CD4-positive, alpha-beta memory T cell (primary cell): ENCODE results near the gene SAMD4A. TPM values are rescaled to one million over a fixed set of nuclear protein-coding genes. Genes with fewer than 3 reads are reported as not detected.

Source experiments
- CTCF ChIA-PET: fragments of 350-600 bp; sonication (Branson Sonifier 250); formaldehyde crosslinking; loops from one replicate; lab custom pipeline; 2021; ENCODE audit warnings: inconsistent platforms; ENCODE audit not compliant: partially characterized antibody; lab: Charles Lee
- POLR2A ChIA-PET: fragments of 350-600 bp; sonication (Branson Sonifier 250); formaldehyde crosslinking; loops from one replicate; lab custom pipeline; 2021; ENCODE audit not compliant: partially characterized antibody; lab: Charles Lee
- DNase-seq, 5 donors: peaks; one replicate each; pipeline versions ENCODE4 v3.0.0 to v3.0.0-alpha.2; 2020 to 2022; ENCODE audit warnings: mixed read lengths in 1 of 5
- H3K27ac ChIP-seq: one replicate; pipeline ENCODE4 v1.7.0; 2013; ENCODE audit warnings: low read depth, low read length
- H3K27me3 ChIP-seq: 2 replicates; pipeline ENCODE4 v1.7.0; 2013; ENCODE audit warnings: mild to moderate bottlenecking, low read length, moderate library complexity; ENCODE audit not compliant: insufficient read depth
- H3K36me3 ChIP-seq: 2 replicates; pipeline ENCODE4 v1.7.0; 2013; ENCODE audit warnings: mild to moderate bottlenecking, low read length, moderate library complexity; ENCODE audit not compliant: insufficient read depth
- H3K4me1 ChIP-seq: 2 replicates; pipeline ENCODE4 v1.7.0; 2013; ENCODE audit warnings: mild to moderate bottlenecking, low read length, moderate library complexity; ENCODE audit not compliant: insufficient read depth
- H3K4me3 ChIP-seq, 2 donors: one replicate each; pipeline ENCODE4 v1.7.0; 2013; ENCODE audit warnings: low read length in 2 of 2, mild to moderate bottlenecking in 1 of 2
- H3K9me3 ChIP-seq, 2 donors: one replicate each; pipeline ENCODE4 v1.7.0; 2013; ENCODE audit warnings: low read length in 2 of 2, control low read depth in 1 of 2; ENCODE audit not compliant: control insufficient read depth in 1 of 2
- H3K27ac Mint-ChIP-seq, 7 donors: one replicate each; pipeline ENCODE4 v1.8.0; 2020 to 2021; ENCODE audit warnings: mixed read lengths in 7 of 7, mild to moderate bottlenecking in 6 of 7, inconsistent platforms in 3 of 7, moderate library complexity in 3 of 7
- H3K27me3 Mint-ChIP-seq, 2 donors: one replicate each; pipeline ENCODE4 v1.8.0; 2020 to 2021; ENCODE audit warnings: mixed read lengths in 2 of 2
- H3K36me3 Mint-ChIP-seq, 2 donors: one replicate each; pipeline ENCODE4 v1.8.0; 2020 to 2021; ENCODE audit warnings: mixed read lengths in 2 of 2, inconsistent platforms in 1 of 2, mild to moderate bottlenecking in 1 of 2
- H3K4me1 Mint-ChIP-seq, 4 donors: one replicate each; pipeline ENCODE4 v1.8.0; 2020 to 2021; ENCODE audit warnings: mixed read lengths in 4 of 4, mild to moderate bottlenecking in 1 of 4
- H3K4me3 Mint-ChIP-seq, 8 donors: one replicate each; pipeline ENCODE4 v1.8.0; 2020 to 2021; ENCODE audit warnings: mixed read lengths in 8 of 8, mild to moderate bottlenecking in 7 of 8, moderate library complexity in 6 of 8, inconsistent platforms in 3 of 8
- H3K9me3 Mint-ChIP-seq, 8 donors: one replicate each; pipeline ENCODE4 v1.8.0; 2020 to 2021; ENCODE audit warnings: mixed read lengths in 8 of 8, mild to moderate bottlenecking in 5 of 8, inconsistent platforms in 3 of 8, moderate library complexity in 1 of 8
- intact Hi-C: fragments of 100-400 bp; cut with micrococcal nuclease; formaldehyde crosslinking; loops from one replicate; pipeline ENCODE4 v1.15.1; 2023
- polyA plus RNA-seq, 2 donors: library from polyadenylated mRNA; unstranded; fragments of 300-500 nt; fragmentation: Illumina TruSeq; gene quantifications; one replicate each; pipeline ENCODE4 v1.2.3, GENCODE V29; 2021
- total RNA-seq, 2 experiments: library from RNA; stranded (reverse); gene quantifications; one replicate each; pipeline ENCODE4 v1.2.3, GENCODE V29; 2021

The SAMD4A gene
- total and polyA plus RNA-seq, 4 experiments from 2014 or later = 0.72 to 1.4 (median 0.93) TPM; not detected in 1

DNA sequence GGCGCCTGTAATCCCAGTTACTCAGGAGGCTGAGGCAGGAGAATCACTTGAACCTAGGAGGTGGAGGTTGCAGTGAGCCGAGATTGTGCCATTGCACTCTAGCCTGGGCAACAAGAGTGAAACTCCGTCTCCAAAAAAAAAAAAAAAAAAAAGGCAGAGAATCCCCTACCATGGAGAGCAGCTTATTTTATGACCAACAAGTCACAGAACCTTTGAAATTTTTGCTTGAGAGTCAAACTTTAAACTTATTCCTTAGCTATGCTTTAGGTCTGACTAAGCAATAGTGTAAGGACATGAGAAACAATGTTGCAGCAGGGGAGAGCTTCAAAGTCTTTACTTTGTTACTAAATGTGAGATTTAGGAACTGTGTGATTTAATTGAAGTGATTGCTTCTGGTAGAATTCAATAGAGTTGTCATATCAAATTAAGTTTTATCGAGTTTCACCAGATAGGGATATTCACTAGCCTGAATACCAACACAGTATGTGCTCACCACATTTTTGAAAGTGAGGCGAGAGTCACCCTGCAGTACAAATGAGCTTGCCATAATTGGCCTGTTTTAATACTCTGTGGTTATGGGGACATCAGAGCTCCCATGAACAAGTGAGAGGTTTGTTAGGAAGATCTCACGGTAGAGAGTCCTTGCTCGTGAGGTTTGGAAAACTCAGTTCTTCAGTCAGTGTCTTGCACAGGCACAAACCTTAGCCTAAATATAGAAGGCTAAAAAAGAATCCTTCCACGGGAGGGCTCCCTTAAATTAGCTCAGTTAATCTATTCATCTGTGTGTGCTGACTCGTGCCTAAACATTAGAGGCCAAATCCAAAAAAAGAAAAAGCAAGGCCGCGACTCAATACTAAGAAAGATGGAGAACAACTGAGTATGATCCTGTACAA, 108.6 kb downstream of the SAMD4A start:
- no peak overlapping the region for H3K4me3 ChIP-seq
- DNase-seq = no peak
- peaks cover 6% of the 10 kb centered on the region for H3K4me1 ChIP-seq
- intact Hi-C loops = no loop called here
- H3K36me3 ChIP-seq = no peaks in the 10 kb centered on the region
- no peak overlapping the region for H3K27ac ChIP-seq
- H3K27me3 Mint-ChIP-seq = peaks cover 1 to 2% of the 10 kb centered on the region in 2 donors
- H3K27ac Mint-ChIP-seq = no peak overlapping the region
- POLR2A ChIA-PET = no interaction called here
- CTCF ChIA-PET = no interaction called here
- no peaks in the 10 kb centered on the region for H3K27me3 ChIP-seq
- no peak overlapping the region for H3K4me3 Mint-ChIP-seq
- no peaks in the 10 kb centered on the region for H3K9me3 Mint-ChIP-seq
- peaks cover 7 to 11% (median 10%) of the 10 kb centered on the region in 4 donors for H3K4me1 Mint-ChIP-seq
- no peaks in the 10 kb centered on the region for H3K36me3 Mint-ChIP-seq
- H3K9me3 ChIP-seq = no peaks in the 10 kb centered on the region

DNA sequence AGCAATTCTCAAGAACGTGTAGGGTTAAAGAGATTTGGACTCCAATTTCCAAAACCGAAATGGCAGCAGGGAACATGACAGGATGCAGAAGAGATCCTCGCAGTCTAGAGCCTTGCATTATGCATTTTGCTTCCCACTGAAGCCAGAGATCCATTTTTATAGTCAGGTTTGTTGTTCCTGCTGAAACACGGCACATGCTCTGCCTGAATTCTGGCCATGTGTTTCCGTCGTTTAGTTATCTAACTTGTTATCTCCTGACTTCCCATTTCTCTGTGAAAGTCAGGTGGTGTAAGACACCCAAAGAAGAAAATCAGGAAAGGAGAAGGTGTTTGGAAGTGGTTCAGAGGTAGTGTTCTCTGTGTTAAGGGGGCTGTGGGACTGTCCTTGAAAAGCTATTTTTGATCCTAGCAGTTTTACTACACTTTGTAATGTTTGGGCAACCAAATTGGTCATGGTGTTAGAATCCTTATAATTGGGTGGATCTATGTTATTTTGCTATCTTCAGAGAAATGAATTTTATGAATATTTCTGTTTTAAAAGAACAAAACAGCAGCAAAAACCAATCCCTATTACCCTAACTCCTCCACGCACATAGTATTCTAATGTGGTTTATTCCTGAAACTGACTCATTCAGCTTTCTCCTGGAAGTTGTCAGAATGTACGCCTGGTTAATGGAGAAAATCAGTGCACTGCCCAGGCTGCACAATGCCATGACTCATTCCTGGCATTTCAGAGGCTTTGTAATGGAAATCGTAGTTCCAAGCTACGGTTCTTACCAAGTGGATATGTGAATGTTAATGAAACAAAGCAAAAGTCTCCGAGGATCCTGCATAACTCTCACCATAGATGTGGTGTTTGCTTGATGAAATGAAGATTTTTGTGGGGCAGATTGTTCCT, 110.1 kb downstream of the SAMD4A start:
- DNase-seq = no peak
- intact Hi-C loops = no loop called here
- H3K36me3 Mint-ChIP-seq = no peaks in the 10 kb centered on the region

DNA sequence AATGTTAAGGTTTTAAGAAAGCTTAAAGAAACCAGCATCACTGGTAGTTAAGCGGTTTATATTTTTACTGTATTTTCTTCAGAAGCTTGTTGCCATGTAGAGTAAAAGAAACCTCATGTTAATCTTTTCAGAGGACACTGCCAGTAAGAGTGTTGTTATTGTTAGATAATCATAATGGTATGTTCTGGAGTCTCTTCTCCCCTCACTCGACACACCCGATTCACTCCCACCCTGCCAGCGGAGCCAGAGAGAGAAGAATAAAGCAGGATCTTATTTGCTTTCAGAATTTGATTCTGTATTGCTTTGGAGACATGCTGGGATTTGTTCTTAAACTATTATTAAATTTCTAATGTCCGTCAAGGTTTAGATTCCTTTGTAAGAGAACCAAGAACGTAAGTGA, 113.7 kb downstream of the SAMD4A start:
- no peak overlapping the region for H3K4me3 ChIP-seq
- intact Hi-C loops = no loop called here
- no peaks in the 10 kb centered on the region for H3K4me1 ChIP-seq
- Mint-ChIP-seq H3K4me3 (no peak overlapping the region), H3K27me3 (peaks cover 0 to 1% of the 10 kb centered on the region in 2 donors), H3K9me3 (peaks cover 0 to 1% (median 0%) of the 10 kb centered on the region in 8 donors), H3K36me3 (no peaks in the 10 kb centered on the region), H3K4me1 (peaks cover 0 to 4% (median 0%) of the 10 kb centered on the region in 4 donors), H3K27ac (no peak overlapping the region)
- H3K9me3 ChIP-seq = no peaks in the 10 kb centered on the region
- CTCF ChIA-PET = no interaction called here
- H3K27me3 ChIP-seq = no peaks in the 10 kb centered on the region
- DNase-seq = no peak
- H3K27ac ChIP-seq = no peak overlapping the region
- H3K36me3 ChIP-seq = no peaks in the 10 kb centered on the region
- POLR2A ChIA-PET = no interaction called here

More for the DNA sequence above, 110.1 kb downstream of the SAMD4A start:
- H3K4me3 Mint-ChIP-seq = no peak overlapping the region
- Histone ChIP-seq H3K27ac (no peak overlapping the region), H3K9me3 (no peaks in the 10 kb centered on the region), H3K36me3 (no peaks in the 10 kb centered on the region), H3K4me3 (no peak overlapping the region), H3K27me3 (no peaks in the 10 kb centered on the region), H3K4me1 (no peaks in the 10 kb centered on the region)
- CTCF ChIA-PET = no interaction called here
- POLR2A ChIA-PET = no interaction called here
- peaks cover 0 to 1% of the 10 kb centered on the region in 2 donors for H3K27me3 Mint-ChIP-seq
- H3K4me1 Mint-ChIP-seq = peaks cover 0 to 3% (median 1%) of the 10 kb centered on the region in 4 donors
- H3K9me3 Mint-ChIP-seq = no peaks in the 10 kb centered on the region
- H3K27ac Mint-ChIP-seq = no peak overlapping the region

DNA sequence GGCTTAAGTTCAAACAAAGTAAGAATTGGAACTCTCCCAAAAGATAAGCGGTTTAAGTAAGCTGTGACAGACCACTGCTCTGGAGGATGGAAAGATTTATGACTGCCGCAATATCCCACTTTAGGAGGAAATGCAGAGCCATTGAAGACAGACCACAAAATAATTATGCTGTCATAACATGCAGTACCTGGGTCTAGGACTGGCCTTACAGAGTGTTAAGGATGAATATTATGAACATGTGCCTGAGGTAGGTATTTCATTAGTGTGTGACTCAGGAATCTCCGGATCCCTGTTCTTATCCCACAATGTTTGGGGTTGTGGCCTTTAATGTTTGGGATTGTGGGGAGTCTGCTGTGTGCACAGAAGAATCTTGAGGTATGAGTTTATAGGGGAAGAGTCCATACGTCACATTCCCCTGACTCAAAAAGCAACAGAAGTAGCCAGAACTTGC, 114.9 kb downstream of the SAMD4A start:
- Mint-ChIP-seq H3K27me3 (peaks cover 0 to 1% of the 10 kb centered on the region in 2 donors), H3K9me3 (peaks cover 0 to 2% (median 0%) of the 10 kb centered on the region in 8 donors), H3K27ac (no peak overlapping the region), H3K4me3 (no peak overlapping the region), H3K4me1 (peaks cover 0 to 4% (median 0%) of the 10 kb centered on the region in 4 donors), H3K36me3 (no peaks in the 10 kb centered on the region)
- H3K4me3 ChIP-seq = no peak overlapping the region
- H3K36me3 ChIP-seq = no peaks in the 10 kb centered on the region
- no peaks in the 10 kb centered on the region for H3K4me1 ChIP-seq
- ChIA-PET CTCF (no interaction called here), POLR2A (no interaction called here)
- no peak overlapping the region for H3K27ac ChIP-seq
- no peak for DNase-seq
- intact Hi-C loops = no loop called here
- no peaks in the 10 kb centered on the region for H3K27me3 ChIP-seq
- H3K9me3 ChIP-seq = no peaks in the 10 kb centered on the region

DNA sequence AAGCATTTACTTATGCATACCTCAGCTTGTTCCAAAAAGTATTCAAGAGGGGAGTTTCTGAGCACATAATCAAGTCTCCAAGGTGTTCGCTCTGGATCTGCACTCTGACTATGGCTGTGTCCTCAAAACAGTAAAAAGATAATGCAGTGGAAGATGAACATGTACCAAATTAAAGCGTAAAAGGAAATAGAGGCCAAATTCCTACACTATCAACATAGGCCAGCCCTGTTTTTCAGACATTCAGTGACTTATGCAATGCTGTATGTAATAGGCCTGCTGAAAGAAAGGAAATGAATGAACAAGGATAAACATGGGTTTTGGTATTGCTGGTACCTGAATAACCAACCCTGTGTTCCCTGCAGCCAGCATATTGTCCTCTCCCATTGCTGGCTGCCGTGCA, 115.7 kb downstream of the SAMD4A start:
- H3K27ac Mint-ChIP-seq = no peak overlapping the region
- H3K4me1 Mint-ChIP-seq = peaks cover 0 to 4% (median 0%) of the 10 kb centered on the region in 4 donors
- POLR2A ChIA-PET = no interaction called here
- H3K4me3 ChIP-seq = no peak overlapping the region
- no peak overlapping the region for H3K27ac ChIP-seq
- H3K4me3 Mint-ChIP-seq = no peak overlapping the region
- H3K9me3 ChIP-seq = no peaks in the 10 kb centered on the region
- H3K9me3 Mint-ChIP-seq = peaks cover 0 to 2% (median 0%) of the 10 kb centered on the region in 8 donors
- no peaks in the 10 kb centered on the region for H3K36me3 ChIP-seq
- no peak for DNase-seq
- intact Hi-C loops = no loop called here
- H3K4me1 ChIP-seq = no peaks in the 10 kb centered on the region
- CTCF ChIA-PET = no interaction called here
- peaks cover 0 to 1% of the 10 kb centered on the region in 2 donors for H3K27me3 Mint-ChIP-seq
- H3K36me3 Mint-ChIP-seq = no peaks in the 10 kb centered on the region
- H3K27me3 ChIP-seq = no peaks in the 10 kb centered on the region

DNA sequence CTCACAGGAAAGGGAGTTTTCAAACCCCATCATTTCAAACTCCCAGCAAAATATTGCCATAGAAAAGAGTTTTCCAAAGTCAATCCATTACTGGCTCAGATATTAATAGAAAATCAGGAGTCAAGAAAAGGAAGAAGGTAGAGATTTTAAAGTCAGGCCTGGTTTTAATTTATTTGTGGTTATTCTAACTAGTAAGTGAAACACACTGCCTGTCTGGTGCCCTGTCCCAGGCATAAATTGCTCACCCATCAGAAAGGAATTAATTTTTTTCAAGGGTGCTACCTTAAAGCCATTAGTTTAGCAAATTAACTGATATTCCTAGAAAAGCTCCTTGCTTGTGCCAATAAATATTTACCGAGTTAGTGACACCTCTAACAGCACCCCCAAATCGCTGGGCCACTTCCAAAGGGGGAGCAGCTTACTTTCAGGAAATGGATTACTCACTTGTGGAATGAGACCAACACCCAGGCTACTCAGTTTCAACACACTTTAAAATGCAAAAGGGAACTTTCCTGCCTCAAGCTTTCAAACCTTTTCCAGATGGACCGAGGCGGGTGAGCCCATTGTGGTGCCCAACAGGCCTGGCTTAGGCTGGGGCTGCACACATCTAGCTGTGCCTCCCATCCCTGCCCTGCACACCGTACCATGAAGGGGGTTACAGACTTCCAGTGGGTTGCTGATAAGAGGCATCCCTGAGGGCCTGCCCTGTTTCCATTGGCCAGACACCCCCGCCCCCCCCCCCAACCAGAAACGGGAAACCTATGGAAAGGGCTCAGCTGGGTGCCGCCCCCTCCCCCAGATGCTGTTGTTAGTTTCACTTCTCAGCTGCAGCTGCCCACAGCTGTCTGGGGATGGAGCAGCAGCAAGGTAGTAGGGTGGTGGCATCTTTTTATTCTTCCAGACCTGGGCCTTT, 117.2 kb downstream of the SAMD4A start:
- H3K9me3 ChIP-seq = no peaks in the 10 kb centered on the region
- no peak overlapping the region for H3K4me3 Mint-ChIP-seq
- H3K36me3 Mint-ChIP-seq = no peaks in the 10 kb centered on the region
- H3K4me1 ChIP-seq = no peaks in the 10 kb centered on the region
- H3K27ac ChIP-seq = no peak overlapping the region
- intact Hi-C loops = no loop called here
- no peaks in the 10 kb centered on the region for H3K36me3 ChIP-seq
- H3K9me3 Mint-ChIP-seq = peaks cover 0 to 2% (median 0%) of the 10 kb centered on the region in 8 donors
- H3K27me3 ChIP-seq = no peaks in the 10 kb centered on the region
- POLR2A ChIA-PET = interaction anchor here (1.2 kb wide), 1 partner anchor 120 kb away, joined by 3 read pairs; no protein-coding TSS in a partner anchor
- CTCF ChIA-PET = no interaction called here
- H3K27ac Mint-ChIP-seq = no peak overlapping the region
- DNase-seq = no peak
- H3K4me1 Mint-ChIP-seq = peaks cover 0 to 4% (median 0%) of the 10 kb centered on the region in 4 donors
- H3K27me3 Mint-ChIP-seq = peaks cover 0 to 1% of the 10 kb centered on the region in 2 donors
- H3K4me3 ChIP-seq = no peak overlapping the region
